HG03354 (cell line): ENCODE results near the gene TUBGCP3.
"Not testable (repeated sequence)": the region's sequence is repeated elsewhere in the genome, so short reads cannot be mapped to it uniquely, and the experiment has no call there.

Experiments
- ATAC-seq: cut with Tn5 transposase; IDR thresholded peaks from one replicate; pipeline ENCODE4 v1.9.1; 2021; ENCODE audit warnings: mild to moderate bottlenecking; ENCODE audit not compliant: unreplicated experiment, poor library complexity, severe bottlenecking

Gene TUBGCP3

DNA sequence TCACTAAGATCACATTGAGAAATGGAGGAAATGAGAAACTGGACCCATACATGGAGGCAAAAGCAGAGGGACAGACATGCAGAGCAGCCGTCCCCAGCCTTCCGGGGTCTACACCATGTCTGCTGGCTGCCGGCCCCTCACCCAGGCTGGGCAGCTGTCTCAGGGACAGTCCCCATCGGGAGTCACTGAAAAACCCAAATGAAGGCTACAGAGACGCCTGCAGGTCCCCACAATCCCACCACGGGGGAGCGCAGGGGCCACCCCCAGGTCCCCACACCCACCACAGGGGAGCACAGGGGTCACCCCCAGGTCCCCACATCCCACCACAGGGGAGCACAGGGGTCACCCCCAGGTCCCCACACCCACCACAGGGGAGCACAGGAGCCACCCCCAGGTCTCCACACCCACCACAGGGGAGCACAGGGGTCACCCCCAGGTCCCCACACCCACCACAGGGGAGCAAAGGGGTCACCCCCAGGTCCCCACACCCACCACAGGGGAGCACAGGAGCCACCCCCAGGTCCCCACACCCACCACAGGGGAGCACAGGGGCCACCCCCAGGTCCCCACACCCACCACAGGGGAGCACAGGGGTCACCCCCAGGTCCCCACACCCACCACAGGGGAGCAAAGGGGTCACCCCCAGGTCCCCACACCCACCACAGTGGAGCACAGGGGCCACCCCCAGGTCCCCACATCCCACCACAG is 99.5 kb downstream of the TUBGCP3 start:
- ATAC-seq, result not testable (repeated sequence)

DNA sequence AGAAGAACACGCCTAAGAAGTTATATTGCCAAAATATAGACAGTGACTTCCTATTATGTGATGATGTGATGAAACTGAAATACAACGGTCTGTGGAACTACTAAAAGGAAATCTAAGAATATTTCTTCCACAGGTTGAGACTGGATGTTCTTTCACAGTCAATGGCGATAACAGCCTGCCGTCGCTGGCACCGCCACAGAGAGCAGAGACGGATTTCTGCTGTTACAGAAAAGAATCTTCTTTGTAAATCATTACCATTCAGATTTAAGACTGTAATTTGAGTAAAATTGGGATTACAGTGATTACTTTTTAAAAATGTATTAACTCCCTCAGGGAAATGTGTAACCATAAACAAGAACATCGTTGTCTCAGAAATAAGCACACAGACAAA is 100.8 kb downstream of the TUBGCP3 start:
- ATAC-seq, result no peak

DNA sequence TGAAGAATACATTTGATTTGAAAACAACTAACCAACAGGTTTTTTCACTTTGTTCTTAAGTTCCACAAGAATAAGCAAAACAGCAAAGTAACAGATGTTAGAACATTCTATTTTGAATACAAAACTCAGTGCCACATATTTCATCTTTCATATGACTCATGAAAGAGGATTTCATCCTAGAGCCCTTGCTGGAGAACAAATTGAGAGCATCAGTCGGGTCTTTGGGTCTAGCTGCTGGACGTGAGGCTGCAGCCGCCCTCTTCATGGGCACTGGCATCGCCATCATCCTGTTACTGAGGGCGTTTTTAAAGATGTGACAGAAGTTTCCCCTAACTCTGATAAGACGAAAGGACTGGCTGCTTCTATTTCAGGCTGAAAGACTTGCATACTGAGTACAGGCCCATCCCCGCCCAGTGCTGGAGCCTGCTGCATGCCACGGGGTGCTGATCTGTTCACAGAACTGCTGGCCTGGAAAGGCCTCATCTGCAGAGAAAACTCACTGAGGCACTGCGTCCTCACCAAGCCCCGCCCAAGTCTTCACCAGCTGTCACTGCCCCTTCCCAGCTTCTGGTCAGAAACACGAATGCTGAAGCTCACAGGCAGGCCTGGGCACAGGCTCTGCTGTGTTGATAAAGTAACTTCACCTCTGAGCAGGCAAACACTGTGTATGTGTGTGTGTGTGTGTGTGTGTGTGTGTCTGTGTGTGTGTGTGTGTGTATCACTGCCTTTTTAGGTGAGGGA is 101.4 kb downstream of the TUBGCP3 start:
- no peak for ATAC-seq

DNA sequence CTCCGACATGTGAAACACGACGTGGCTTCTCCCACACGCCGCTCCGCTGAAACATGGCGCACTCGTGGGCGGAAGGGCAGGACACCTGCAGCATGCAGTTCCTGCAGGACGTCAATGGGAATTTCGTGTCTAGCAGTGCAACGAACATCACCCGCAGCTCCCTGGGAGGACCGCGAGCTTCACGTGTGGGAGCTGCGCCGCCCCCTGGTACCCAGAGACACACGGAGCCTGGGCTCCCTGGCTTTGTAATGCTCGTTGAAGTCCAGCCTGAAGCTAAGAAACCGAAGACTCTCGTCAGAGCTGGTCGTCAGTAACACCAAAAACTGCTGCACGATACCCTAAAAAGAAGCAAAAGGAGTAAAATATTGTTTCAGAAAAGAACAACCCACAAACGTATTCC is 102.1 kb downstream of the TUBGCP3 start:
- ATAC-seq, result not testable (repeated sequence)

DNA sequence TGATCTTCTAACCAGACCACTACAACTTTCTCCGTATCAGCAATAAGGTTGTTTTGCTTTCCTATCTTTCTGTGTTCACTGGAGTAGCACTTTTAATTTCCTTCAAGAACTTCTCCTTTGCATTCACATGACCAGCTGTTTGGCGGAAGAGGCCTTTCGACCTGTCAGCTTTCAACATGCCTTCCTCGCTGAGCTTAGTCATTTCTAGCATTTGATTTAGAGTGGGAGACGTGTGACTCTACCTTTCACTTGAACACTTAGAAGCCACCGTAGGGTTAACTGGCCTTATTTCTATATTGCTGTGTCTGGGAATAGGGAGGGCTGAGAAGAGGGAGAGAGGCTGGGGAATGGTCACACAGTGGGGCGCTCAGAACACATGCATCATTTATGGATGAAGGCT is 104.7 kb downstream of the TUBGCP3 start:
- ATAC-seq, result no peak

DNA sequence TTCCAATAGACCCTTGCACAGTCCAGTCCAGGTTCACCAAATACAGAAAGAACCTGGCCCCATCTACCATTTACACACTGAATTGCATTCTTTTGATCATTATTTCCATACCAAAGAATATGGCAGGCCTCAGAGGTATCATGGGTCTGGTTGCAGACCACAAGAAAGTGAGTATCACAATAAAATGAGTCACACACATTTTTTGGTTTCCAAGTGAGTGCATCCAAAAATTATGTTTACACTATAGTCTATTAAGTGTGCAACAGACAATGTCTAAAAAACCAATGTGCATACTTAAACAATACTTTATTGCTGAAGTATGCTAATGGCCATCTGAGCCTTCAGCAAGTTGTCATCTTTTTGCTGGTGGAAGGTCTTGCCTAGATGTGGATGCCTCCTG is 106.5 kb downstream of the TUBGCP3 start:
- ATAC-seq, result no peak

DNA sequence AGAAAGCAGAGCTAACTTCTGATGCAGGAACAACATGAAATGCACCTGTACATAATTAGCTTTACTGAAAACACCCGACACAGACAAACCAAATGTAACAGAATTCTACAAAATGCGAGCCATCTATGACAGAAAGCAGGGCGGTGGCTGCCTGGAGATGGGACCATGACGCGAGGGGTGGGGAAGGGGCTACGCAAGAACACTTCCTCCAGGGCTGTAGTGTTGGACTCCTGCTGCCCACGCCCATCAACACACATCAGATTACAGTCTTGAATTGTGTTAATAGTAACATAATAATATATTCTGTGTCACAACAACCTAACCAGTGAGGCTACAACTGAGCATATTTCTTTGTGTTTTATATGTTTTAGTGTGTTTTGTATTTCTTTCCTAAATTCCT is 108.6 kb downstream of the TUBGCP3 start:
- no peak for ATAC-seq

DNA sequence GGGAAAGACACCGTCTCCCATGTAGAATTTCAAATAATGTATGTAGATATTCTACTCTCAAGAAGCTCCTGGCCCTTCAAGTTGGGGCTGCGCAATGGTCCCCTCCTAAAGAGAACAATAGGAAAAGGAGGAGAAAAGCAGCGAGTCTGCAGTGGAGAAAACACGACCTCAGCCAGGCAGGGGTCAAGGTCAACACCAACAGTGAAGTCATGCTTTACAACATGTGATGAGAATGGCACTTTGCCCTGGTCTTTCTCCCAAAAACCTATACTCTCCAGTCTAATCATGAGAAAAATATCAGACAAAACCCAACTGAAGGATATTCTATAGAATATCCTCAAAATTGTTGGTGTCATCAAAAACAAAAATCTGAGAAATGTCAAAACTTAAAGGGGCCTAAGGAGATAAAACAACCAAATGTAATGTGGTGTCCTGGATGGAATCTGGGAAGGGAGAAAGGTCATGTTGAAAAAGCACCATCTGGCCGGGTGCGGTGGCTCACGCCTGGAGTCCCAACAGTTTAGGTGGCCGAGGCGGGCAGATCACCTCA is 110.8 kb downstream of the TUBGCP3 start:
- no peak for ATAC-seq

DNA sequence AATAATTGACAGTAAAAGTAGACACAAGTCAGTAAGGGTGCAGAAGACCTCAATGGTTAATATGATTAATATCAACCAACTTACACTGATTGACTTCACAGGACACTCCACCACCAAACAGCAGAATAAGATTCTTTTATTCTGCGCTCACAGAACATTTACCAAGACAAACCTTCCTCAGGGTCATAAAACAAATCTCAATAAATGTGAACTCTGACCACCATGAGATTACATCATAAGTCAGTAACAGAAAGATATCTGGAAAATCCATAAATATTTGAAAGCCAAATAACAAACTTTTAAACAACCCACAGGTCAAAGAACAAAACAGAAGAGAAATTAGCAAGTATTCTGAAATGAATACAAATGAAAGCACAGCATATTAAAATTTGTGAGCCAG is 112.1 kb downstream of the TUBGCP3 start:
- ATAC-seq, result no peak

DNA sequence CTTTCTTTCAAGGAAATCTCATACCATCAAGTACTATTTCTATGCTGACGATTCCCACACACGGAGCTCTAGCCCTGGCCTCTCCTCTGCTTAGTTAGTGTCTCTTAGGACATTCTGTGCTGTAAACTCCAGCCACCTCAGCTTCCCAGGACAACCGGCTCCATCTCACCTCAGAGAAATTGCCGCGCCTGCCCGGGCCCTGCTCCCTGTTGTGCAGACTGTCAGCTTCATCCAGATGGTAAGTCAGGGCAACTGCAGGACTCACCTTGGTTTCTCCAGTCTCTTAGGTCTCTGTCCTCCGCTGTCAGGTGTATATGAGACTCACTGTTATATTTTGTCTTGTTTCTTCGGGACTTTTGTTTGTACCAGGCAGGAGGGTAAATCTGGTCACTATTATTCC is 113.1 kb downstream of the TUBGCP3 start:
- no peak for ATAC-seq

DNA sequence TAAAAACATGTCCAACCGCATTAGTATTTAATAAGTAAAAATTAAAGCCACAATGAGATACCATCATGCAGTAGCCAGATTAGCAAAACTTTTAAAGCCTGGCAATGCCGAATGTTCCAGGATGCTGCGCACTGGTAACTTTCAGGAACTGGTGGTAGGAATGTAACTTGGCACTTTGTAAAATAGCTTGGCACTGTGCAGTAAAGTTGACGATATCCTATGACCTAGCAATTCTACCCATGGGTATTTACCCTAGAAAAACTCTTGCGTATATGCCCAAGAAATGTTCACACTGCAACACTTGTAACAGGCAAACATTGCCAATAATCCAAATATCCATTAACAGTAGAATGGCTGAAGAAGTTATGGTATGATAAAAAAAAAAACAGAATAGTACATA is 114.1 kb downstream of the TUBGCP3 start:
- ATAC-seq, result no peak

DNA sequence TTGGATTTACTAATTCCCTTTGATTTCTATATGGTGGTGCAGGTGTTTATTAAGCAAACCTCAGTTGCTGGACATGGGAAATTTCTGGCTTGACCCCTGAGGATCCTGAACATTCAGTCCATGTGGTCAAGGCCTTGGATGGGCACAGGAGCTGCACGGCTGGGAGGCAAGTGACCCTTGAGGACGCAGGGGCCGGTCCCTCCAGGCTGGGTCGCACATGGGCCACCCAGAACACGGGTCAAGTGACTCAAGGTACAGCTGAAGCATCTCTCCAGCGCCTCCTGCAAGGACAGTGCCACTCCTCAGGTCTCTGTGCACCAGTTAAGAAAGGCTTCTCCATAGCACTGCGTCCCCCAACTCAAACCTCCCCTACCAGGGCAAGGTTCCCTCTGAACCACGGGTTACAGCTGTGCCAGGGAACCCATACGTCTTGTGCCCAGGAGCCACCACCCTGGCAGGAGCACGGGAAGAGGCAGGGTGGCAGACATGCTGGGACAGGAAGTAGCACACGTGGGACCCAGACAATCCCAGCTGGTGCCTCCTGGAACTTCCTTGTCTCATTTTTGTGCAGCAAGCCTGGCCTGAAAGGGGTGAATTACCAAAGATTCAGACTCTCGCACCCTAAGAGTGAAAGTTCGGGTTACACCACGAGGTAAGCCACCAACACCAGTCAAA is 118.7 kb downstream of the TUBGCP3 start:
- ATAC-seq, result no peak

DNA sequence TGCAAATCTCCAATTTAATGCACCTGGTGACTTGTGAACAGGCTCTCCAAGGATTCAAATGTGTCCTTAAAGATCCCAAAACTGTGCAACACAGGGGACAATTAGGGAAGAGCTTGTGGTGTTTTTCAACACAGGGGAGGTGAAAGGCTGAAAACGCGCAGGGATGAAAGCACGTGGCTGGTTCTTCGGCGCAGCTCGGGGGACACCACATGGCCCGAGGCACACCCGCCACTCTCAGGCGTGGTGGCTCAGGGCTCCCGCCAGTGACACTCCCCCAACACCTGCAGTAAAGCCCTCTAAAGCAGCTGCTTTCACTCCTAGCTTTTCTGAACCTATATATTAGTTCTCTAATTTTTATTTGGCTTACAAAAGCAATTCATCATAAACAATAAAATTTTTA is 119.9 kb downstream of the TUBGCP3 start:
- ATAC-seq, result no peak

DNA sequence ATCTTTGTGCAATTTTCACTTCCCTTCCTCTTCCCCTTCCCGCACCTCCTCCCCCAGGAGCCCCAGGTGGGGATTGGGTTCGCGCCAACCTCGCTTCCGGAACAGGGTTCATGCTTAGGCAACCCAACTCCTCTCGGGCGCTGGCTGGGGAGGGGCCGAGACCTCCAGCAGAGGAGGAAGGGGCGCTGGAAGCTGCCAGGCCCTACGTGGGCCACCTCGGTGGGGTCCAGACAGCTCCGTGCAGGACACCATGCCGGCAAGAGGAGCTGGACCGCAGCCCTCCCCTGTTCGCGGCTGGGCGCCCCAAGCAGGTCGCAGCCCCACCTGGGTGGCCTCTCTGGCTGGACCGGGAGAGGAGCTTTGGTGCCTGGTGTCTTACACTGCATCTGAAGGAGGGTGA is 120.7 kb downstream of the TUBGCP3 start:
- no peak for ATAC-seq

DNA sequence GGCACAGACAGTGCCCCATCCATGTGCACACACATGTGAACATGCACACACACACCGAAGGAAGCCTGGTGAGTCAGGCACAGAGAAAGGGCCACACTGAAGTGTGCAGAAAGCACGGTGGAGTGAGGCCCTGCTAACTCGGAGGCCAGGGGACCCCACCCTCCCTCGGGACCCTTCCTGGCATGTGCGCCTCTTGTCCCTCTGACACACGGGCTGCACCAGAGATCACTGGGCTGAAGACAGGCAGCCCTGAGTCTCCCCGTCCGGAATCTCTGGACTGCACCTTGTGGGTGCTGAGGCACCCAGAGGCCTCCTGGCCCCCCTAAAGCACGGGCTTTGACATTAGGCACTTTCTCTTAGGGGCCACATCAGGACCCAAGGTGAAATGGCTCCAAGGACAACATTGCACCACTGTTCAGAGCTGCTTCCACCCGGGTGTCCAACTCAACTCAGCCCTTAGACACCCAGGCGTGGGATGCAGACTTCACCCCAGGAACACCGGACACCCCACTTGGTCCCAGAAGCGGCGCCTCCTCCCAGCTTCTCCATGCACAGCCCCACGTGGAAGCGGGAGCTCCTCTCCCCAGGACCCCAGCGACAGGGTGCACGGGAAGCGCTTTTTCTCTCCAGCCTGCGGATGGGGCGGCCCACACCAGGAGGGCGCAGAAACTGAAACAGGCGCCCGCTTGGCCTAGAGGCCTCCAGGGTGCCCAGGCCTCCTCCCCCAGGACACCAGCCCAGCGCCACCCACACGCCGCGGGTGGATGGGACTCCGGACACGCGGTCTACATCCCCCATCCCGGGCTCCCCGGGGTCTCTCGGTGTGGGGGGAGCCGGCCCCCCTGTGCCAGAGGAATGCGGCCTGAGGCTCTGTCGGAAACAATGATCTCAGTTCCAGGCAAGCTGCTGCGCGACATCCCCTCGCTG is 121.6 kb downstream of the TUBGCP3 start:
- ATAC-seq, result no peak

DNA sequence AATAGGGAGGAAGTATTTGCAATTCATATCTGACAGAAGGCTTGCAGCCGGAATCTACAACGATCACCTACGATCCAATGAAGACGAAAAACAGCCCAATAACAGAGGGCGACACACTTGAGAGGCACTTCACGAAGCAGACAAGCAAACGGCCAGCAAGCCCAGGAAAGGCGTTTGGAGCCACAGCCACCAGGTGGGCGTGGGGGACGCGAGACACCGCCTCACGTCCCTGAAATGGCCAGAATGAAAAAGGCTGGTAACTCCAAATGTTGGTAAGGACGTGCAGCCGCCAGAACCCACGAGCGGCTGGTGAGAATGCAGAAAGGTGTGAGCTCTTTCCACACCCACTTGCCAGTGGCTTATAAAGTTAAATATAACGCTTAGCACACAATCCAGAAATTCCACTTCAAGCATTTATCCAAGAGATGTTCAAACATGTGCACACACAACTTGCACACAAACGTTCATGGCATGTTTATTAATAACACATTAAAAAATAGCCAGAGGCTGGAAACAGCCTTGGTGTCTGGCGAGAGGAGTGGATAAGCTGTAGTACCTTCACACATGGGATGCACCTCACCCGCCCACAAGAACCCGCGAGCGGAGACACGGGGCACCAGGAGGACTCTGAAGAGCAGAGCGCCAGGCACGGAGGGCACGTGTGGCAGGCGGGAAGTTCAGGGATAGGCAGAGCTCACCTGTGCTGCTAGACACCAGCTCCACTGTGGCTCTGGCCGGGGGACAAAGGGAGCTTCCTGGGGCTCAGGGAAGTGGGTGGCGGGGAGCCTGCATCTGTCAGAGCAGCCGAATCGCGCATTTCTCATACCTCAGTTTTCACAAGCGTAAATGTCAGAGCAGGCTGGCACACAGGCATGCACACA is 122.5 kb downstream of the TUBGCP3 start:
- no peak for ATAC-seq

DNA sequence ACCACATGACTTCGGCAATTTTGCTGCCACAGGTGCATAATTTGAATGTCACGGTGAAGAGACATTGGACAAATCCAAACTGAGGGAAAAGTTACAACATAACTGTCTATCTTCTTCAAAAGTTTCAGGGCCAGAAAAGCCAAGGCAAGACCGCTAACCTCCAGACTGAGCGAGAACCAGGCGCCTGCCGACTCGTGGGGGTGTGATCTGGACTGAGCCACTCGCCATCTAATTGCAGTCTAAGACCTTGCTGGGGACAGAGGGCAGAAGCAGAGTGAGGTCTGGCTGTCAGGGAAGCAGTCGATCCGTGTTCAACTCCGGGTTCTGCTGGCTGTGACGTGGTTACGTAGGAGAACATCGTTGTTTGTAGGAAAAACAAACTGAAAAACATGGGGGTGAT is 123.2 kb downstream of the TUBGCP3 start:
- ATAC-seq, result no peak

DNA sequence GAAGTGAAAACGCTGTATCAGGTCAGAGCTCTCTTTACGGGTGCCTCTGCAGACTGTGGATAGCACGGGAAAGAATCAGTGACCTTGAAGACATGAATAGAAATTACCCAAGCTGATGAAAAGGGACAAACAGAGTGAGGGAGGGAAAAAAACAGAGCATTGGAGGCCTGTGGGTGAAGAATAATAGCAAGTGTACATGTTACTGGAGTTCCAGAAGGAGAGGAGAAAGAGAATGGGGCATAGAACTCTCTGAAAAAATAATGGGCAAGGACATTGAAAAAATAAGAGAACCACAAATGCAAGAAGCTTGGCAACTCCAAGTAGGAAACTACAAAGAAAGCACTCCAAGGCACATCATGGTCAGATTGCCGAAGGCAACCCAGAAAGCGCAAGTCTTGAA is 125.5 kb downstream of the TUBGCP3 start:
- ATAC-seq, result no peak

DNA sequence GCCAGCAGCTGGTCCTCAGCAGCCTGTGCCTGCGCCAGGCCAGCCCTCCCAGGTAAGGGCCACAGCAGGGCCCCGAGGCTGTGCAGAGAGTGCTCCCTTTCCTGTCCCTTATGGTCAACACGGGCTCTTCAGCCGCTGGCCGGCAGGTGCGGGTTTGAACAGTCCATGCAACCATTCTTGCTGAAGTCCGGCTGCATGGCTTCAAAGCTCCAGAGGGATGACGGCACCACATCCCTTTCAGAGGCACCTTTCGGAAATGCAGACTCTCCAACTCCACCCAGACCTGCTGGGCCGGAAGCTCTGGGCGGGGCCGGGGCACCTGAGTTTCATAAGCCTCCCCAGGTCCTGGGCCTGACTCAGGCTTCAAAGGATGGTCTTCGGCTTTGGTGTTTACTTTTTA is 130.5 kb downstream of the TUBGCP3 start:
- ATAC-seq, result no peak
